ENCODE results near the gene RTN4R.

- TF ChIP-seq POLR2A (IDR thresholded peaks at IDR 0.05): no peak
- TF ChIP-seq CTCF (IDR thresholded peaks at IDR 0.05): no peak
These were observed 75.0 kb downstream of the RTN4R start for GRCh38 chr22:20192972-20193760.
